Stimulated activated CD4-positive, alpha-beta T cell treated with anti-CD3 and anti-CD28 coated beads, Interleukin-12 subunit alpha, Interleukin-12 subunit beta, amount 100 ng/mL, for 24 hours (primary cell): Measurements from ENCODE around the gene OXNAD1.

Experiments
- DNase-seq, 2 experiments: peaks; one replicate each; pipeline ENCODE4 v3.0.0-alpha.2; 2020; ENCODE audit warnings: low read depth in 2 of 2

OXNAD1 gene

GRCh38 chr3:16329036-16329825 is 64.2 kb downstream of the OXNAD1 start:
- no peak for DNase-seq

GRCh38 chr3:16329826-16330129 is 64.8 kb downstream of the OXNAD1 start:
- no peak for DNase-seq

GRCh38 chr3:16330351-16330750 is 65.3 kb downstream of the OXNAD1 start:
- DNase-seq: no peak

- DNase-seq: no peak
These were observed 66.4 kb downstream of the OXNAD1 start for GRCh38 chr3:16331319-16331883.

- DNase-seq: no peak
These were observed 68.0 kb downstream of the OXNAD1 start for GRCh38 chr3:16332904-16333426.

GRCh38 chr3:16334909-16335308 is 69.9 kb downstream of the OXNAD1 start:
- DNase-seq: no peak

GRCh38 chr3:16335333-16335732 is 70.3 kb downstream of the OXNAD1 start:
- DNase-seq: no peak

- DNase-seq: no peak
These were observed 71.0 kb downstream of the OXNAD1 start for GRCh38 chr3:16335772-16336645.

- no peak for DNase-seq
These were observed 71.8 kb downstream of the OXNAD1 start for GRCh38 chr3:16336825-16337224.

- peak in 1 of 2 experiments; percentile 16 for DNase-seq
These were observed 73.0 kb downstream of the OXNAD1 start for GRCh38 chr3:16337856-16338540.

- DNase-seq: no peak
These were observed 74.0 kb downstream of the OXNAD1 start for GRCh38 chr3:16338999-16339398.

- no peak for DNase-seq
These were observed 78.1 kb downstream of the OXNAD1 start for GRCh38 chr3:16343101-16343500.

GRCh38 chr3:16346413-16347081 is 81.5 kb downstream of the OXNAD1 start:
- DNase-seq: no peak

GRCh38 chr3:16347548-16347947 is 82.5 kb downstream of the OXNAD1 start:
- DNase-seq: no peak

- DNase-seq: no peak
These were observed 85.1 kb downstream of the OXNAD1 start for GRCh38 chr3:16349986-16350596.

GRCh38 chr3:16350597-16351318 is 85.7 kb downstream of the OXNAD1 start:
- no peak for DNase-seq

GRCh38 chr3:16352428-16352827 is 87.4 kb downstream of the OXNAD1 start:
- no peak for DNase-seq

GRCh38 chr3:16354291-16354690 is 89.3 kb downstream of the OXNAD1 start:
- no peak for DNase-seq
